Measurements from ENCODE around the gene BAZ2B. TPM values are rescaled to one million over a fixed set of nuclear protein-coding genes. Genes with fewer than 3 reads are reported as not detected.
A peak's percentile ranks its signal among the peaks of the same experiment; 100 is the strongest.

Gene BAZ2B
- total and polyA plus RNA-seq, 9 of the 15 experiments (the other 6 are each of a cell fraction or from before 2014, with no cell fraction given): 7.5 to 38.6 (median 19.8) TPM

GRCh38 chr2:159497256-159497655 lies 119.1 kb downstream of the BAZ2B start (continued):
- TF ChIP-seq FOXJ2 (tag; IDR thresholded peaks at IDR 0.05): no peak
- peak; percentile 93 for TF ChIP-seq SMARCC2 (IDR thresholded peaks at IDR 0.05; ENCODE audit: low read depth)
- TF ChIP-seq ZZZ3 (IDR thresholded peaks at IDR 0.05): no peak
- no peak for TF ChIP-seq ZNF124 (CRISPR knock-in tag; IDR thresholded peaks at IDR 0.05)
- TF ChIP-seq ZNF239 (CRISPR knock-in tag; IDR thresholded peaks at IDR 0.05): no peak
- no peak for TF ChIP-seq KAT7 (CRISPR knock-in tag; IDR thresholded peaks at IDR 0.05; ENCODE audit: borderline replicate concordance)
- no peak for TF ChIP-seq ZNF57 (CRISPR knock-in tag; IDR thresholded peaks at IDR 0.05)
- no peak for TF ChIP-seq NFIX (CRISPR knock-in tag; IDR thresholded peaks at IDR 0.05; ENCODE audit: low read depth)
- no peak for TF ChIP-seq THRA (IDR thresholded peaks at IDR 0.05)
- peak; percentile 86 for TF ChIP-seq EP300 (IDR thresholded peaks at IDR 0.05; ENCODE audit: low read length)
- TF ChIP-seq CC2D1A (IDR thresholded peaks at IDR 0.05): peak; percentile 70
- TF ChIP-seq MTA3 (IDR thresholded peaks at IDR 0.05; ENCODE audit: borderline replicate concordance): 0 out of 2 replicates have a peak, but pooled peaks have one; percentile 61
- TF ChIP-seq PURB (CRISPR knock-in tag; IDR thresholded peaks at IDR 0.05; ENCODE audit: low read depth): no peak
- peak; percentile 74 for TF ChIP-seq ZNF589 (CRISPR knock-in tag; IDR thresholded peaks at IDR 0.05; ENCODE audit: low read depth)
- TF ChIP-seq NFATC3 (IDR thresholded peaks at IDR 0.05): no peak
- TF ChIP-seq KDM1A (IDR thresholded peaks at IDR 0.05): peak; percentile 95 to 96
- TF ChIP-seq ZNF766 (CRISPR knock-in tag; conservative IDR thresholded peaks at IDR 0.05): 0 out of 2 replicates have a peak, but pooled peaks have one; percentile 39
- TF ChIP-seq ZBTB7A (IDR thresholded peaks at IDR 0.05; ENCODE audit: borderline replicate concordance, control insufficient read depth, low read depth, low read length): no peak
- no peak for TF ChIP-seq GTF3C2 (IDR thresholded peaks at IDR 0.05; ENCODE audit: borderline replicate concordance, extremely low read depth, insufficient read length)
- TF ChIP-seq DEAF1 (CRISPR knock-in tag; IDR thresholded peaks at IDR 0.05): no peak
- TF ChIP-seq ZFP1 (CRISPR knock-in tag; IDR thresholded peaks at IDR 0.05): no peak
- 0 out of 2 replicates have a peak, but pooled peaks have one; percentile 16 for TF ChIP-seq C11orf30 (IDR thresholded peaks at IDR 0.05; ENCODE audit: low read depth)
- peak; percentile 15; the same call in 1 of the 2 replicates for TF ChIP-seq MAFF (IDR thresholded peaks at IDR 0.05; ENCODE audit: low read length)
- peak; percentile 47 for TF ChIP-seq CCNT2 (IDR thresholded peaks at IDR 0.05; ENCODE audit: borderline replicate concordance, extremely low read depth, insufficient read length, low read depth, low read length)

Measured in K562 (cell line).